ENCODE data around the gene ARPC5.

- TF ChIP-seq CEBPZ (IDR thresholded peaks at IDR 0.05; ENCODE audit: low read depth, low read length) (no peak), EZH2 (IDR thresholded peaks at IDR 0.05; ENCODE audit: borderline replicate concordance, control insufficient read depth, low read depth, low read length) (no peak), ZBTB33 (IDR thresholded peaks at IDR 0.05) (no peak), PRDM15 (CRISPR knock-in tag; IDR thresholded peaks at IDR 0.05) (no peak)
Measured at GRCh38 chr1:183670169-183670568, 34.6 kb upstream of the ARPC5 start.

All from GM12878 (cell line).